H9 (cell line): ENCODE data around the gene DOCK2. TPM values are rescaled to one million over a fixed set of nuclear protein-coding genes. Genes with fewer than 3 reads are reported as not detected.

Experiments
- DNase-seq: peaks from one replicate; pipeline ENCODE4 v3.0.0-alpha.2; 2017
- H2AFZ ChIP-seq: one replicate; pipeline ENCODE4 v1.6.1; 2013; ENCODE audit warnings: mild to moderate bottlenecking, low read length, control low read depth, moderate library complexity
- H2AK5ac ChIP-seq: 2 replicates; pipeline ENCODE4 v1.6.1; 2013; ENCODE audit warnings: low read length, control low read depth, mixed read lengths; ENCODE audit not compliant: insufficient read length
- H2BK120ac ChIP-seq: one replicate; pipeline ENCODE4 v1.6.1; 2013; ENCODE audit warnings: low read depth, mild to moderate bottlenecking, low read length, control low read depth, inconsistent platforms; ENCODE audit not compliant: poor library complexity, severe bottlenecking
- H2BK12ac ChIP-seq: 2 replicates; pipeline ENCODE4 v1.6.1; 2013; ENCODE audit warnings: low read length, control low read depth, mixed read lengths, low read depth; ENCODE audit not compliant: insufficient read length
- H2BK15ac ChIP-seq: 2 replicates; pipeline ENCODE4 v1.6.1; 2013; ENCODE audit warnings: low read depth, low read length, control low read depth
- H2BK20ac ChIP-seq: one replicate; pipeline ENCODE4 v1.6.1; 2013; ENCODE audit warnings: low read depth, mild to moderate bottlenecking, low read length, control low read depth, inconsistent platforms; ENCODE audit not compliant: poor library complexity, severe bottlenecking
- H2BK5ac ChIP-seq: 2 replicates; pipeline ENCODE4 v1.6.1; 2013; ENCODE audit warnings: low read length, control low read depth, mixed read lengths; ENCODE audit not compliant: insufficient read length
- H3K14ac ChIP-seq: 2 replicates; pipeline ENCODE4 v1.6.1; 2013; ENCODE audit warnings: low read length, control low read depth; ENCODE audit not compliant: insufficient read depth
- H3K18ac ChIP-seq: 2 replicates; pipeline ENCODE4 v1.6.1; 2013; ENCODE audit warnings: low read depth, mild to moderate bottlenecking, mixed read lengths, low read length, control low read depth; ENCODE audit not compliant: insufficient read length
- H3K23ac ChIP-seq: 2 replicates; pipeline ENCODE4 v1.6.1; 2013; ENCODE audit warnings: low read length, control low read depth, mixed read lengths, low read depth; ENCODE audit not compliant: insufficient read length
- H3K23me2 ChIP-seq: 2 replicates; pipeline ENCODE4 v1.6.1; 2013; ENCODE audit warnings: low read depth, mild to moderate bottlenecking, mixed read lengths, low read length, control low read depth; ENCODE audit not compliant: insufficient read length, poor library complexity, severe bottlenecking
- H3K27ac ChIP-seq: 2 replicates; pipeline ENCODE4 v1.5.1; 2013; ENCODE audit warnings: low read length, control low read depth, mixed read lengths, low read depth; ENCODE audit not compliant: insufficient read length
- H3K27me3 ChIP-seq: 2 replicates; pipeline ENCODE4 v1.6.1; 2013; ENCODE audit warnings: low read length, control low read depth, inconsistent platforms; ENCODE audit not compliant: insufficient read depth
- H3K4ac ChIP-seq: 2 replicates; pipeline ENCODE4 v1.6.1; 2013; ENCODE audit warnings: low read depth, mild to moderate bottlenecking, control low read depth, inconsistent platforms, low read length, moderate library complexity
- H3K4me1 ChIP-seq: 2 replicates; pipeline ENCODE4 v1.6.1; 2013; ENCODE audit warnings: low read length, control low read depth, inconsistent platforms; ENCODE audit not compliant: insufficient read depth
- H3K4me2 ChIP-seq: 2 replicates; pipeline ENCODE4 v1.6.1; 2013; ENCODE audit warnings: low read length, control low read depth, mixed read lengths; ENCODE audit not compliant: insufficient read length, insufficient read depth
- H3K56ac ChIP-seq: 2 replicates; pipeline ENCODE4 v1.6.1; 2013; ENCODE audit warnings: low read depth, mild to moderate bottlenecking, mixed read lengths, low read length, control low read depth; ENCODE audit not compliant: insufficient read length
- H3K79me1 ChIP-seq: 2 replicates; pipeline ENCODE4 v1.6.1; 2013; ENCODE audit warnings: low read depth, mild to moderate bottlenecking, moderate library complexity, low read length, control low read depth, inconsistent platforms; ENCODE audit not compliant: insufficient read depth, poor library complexity, severe bottlenecking
- H3K79me2 ChIP-seq: 2 replicates; pipeline ENCODE4 v1.6.1; 2013; ENCODE audit warnings: low read length, control low read depth, inconsistent platforms; ENCODE audit not compliant: insufficient read depth
- H3K9ac ChIP-seq: 2 replicates; pipeline ENCODE4 v1.6.1; 2013; ENCODE audit warnings: low read length, control low read depth, mixed read lengths; ENCODE audit not compliant: insufficient read length; ENCODE audit errors: extremely low read depth
- H3K9me3 ChIP-seq: one replicate; pipeline ENCODE4 v1.6.1; 2013; ENCODE audit warnings: low read depth, low read length, inconsistent platforms; ENCODE audit not compliant: control insufficient read depth
- H3T11ph ChIP-seq: one replicate; pipeline ENCODE4 v1.6.1; 2013; ENCODE audit warnings: mild to moderate bottlenecking, low read length, control low read depth, inconsistent platforms
- H4K20me1 ChIP-seq: one replicate; pipeline ENCODE4 v1.6.1; 2013; ENCODE audit not compliant: control insufficient read depth, insufficient read length, insufficient read depth
- H4K5ac ChIP-seq: 2 replicates; pipeline ENCODE4 v1.6.1; 2013; ENCODE audit warnings: low read depth, mild to moderate bottlenecking, mixed read lengths, low read length, control low read depth; ENCODE audit not compliant: insufficient read length
- H4K8ac ChIP-seq: replicated peaks from 2 replicates; pipeline ENCODE4 v1.6.1; 2013; ENCODE audit warnings: low read length, control low read depth, mixed read lengths, low read depth; ENCODE audit not compliant: insufficient read length
- H4K91ac ChIP-seq: 2 replicates; pipeline ENCODE4 v1.6.1; 2013; ENCODE audit warnings: low read depth, mild to moderate bottlenecking, moderate library complexity, mixed read lengths, low read length, control low read depth; ENCODE audit not compliant: insufficient read length
- H3K27ac Mint-ChIP-seq, 3 experiments: 2 replicates in 2 of 3; 3 replicates in 1 of 3; pipeline ENCODE4 v1.8.0; 2020 to 2021; ENCODE audit warnings: mixed read lengths in 3 of 3, mild to moderate bottlenecking in 1 of 3, moderate library complexity in 1 of 3
- H3K27me3 Mint-ChIP-seq: 2 replicates; pipeline ENCODE4 v1.8.0; 2021; ENCODE audit warnings: low read depth, mild to moderate bottlenecking, moderate library complexity, mixed read lengths
- H3K36me3 Mint-ChIP-seq, 3 experiments: 2 replicates in 2 of 3; 3 replicates in 1 of 3; pipeline ENCODE4 v1.8.0; 2020 to 2021; ENCODE audit warnings: low read depth in 3 of 3, mixed read lengths in 3 of 3; ENCODE audit not compliant: insufficient read depth in 1 of 3
- H3K4me1 Mint-ChIP-seq, 2 experiments: 2 replicates each; pipeline ENCODE4 v1.8.0; 2020; ENCODE audit warnings: mixed read lengths in 2 of 2
- H3K4me3 Mint-ChIP-seq, 2 experiments: 2 replicates in 1 of 2; 3 replicates in 1 of 2; pipeline ENCODE4 v1.8.0; 2020 to 2021; ENCODE audit warnings: mild to moderate bottlenecking in 2 of 2, mixed read lengths in 2 of 2, moderate library complexity in 1 of 2
- H3K9me3 Mint-ChIP-seq, 2 experiments: 2 replicates in 1 of 2; 3 replicates in 1 of 2; pipeline ENCODE4 v1.8.0; 2020; ENCODE audit warnings: mild to moderate bottlenecking in 2 of 2, mixed read lengths in 2 of 2, moderate library complexity in 1 of 2
- CTCF ChIP-seq: fragments of 200-600 bp; sonication (generic); conservative IDR thresholded peaks from 3 replicates; pipeline ENCODE4 v1.8.0; 2021; ENCODE audit warnings: antibody characterized with exemption, mild to moderate bottlenecking
- WGBS: extraction: QIAGEN DNeasy Blood & Tissue Kit; methylation state at CpG from one replicate; pipeline ENCODE4 v1.1.7; 2013; ENCODE audit warnings: missing lambda C conversion rate, low lambda C conversion rate, mixed read lengths; ENCODE audit not compliant: insufficient read length; ENCODE audit errors: extremely low coverage; 5-methylcytosine and 5-hydroxymethylcytosine counted together
- total RNA-seq: library from RNA; stranded (reverse); gene quantifications from 2 replicates; pipeline ENCODE4 v1.2.1, GENCODE V29; 2021

Gene DOCK2
- total RNA-seq, 1 experiment from 2014 or later, result 7.8 TPM

GRCh38 chr5:169607882-169608281 is 29.2 kb upstream of the DOCK2 start:
- no CpG with 5 or more reads among the region's 2 CpGs for WGBS
- H3K9me3 Mint-ChIP-seq, result peaks cover 9 to 13% of the 10 kb centered on the region in 2 experiments; a peak in 4 of 5 replicates
- Histone ChIP-seq H3K18ac (no peak overlapping the region), H2BK20ac (no peak overlapping the region), H3K79me2 (no peaks in the 10 kb centered on the region), H3K79me1 (no peaks in the 10 kb centered on the region), H2BK5ac (no peak overlapping the region), H3K4me2 (no peak overlapping the region), H2BK120ac (no peak overlapping the region), H3K27me3 (no peaks in the 10 kb centered on the region), H3T11ph (no peak overlapping the region), H3K23ac (no peak overlapping the region), H3K27ac (no peak overlapping the region), H2BK15ac (no peak overlapping the region), H4K20me1 (no peaks in the 10 kb centered on the region), H3K4ac (no peak overlapping the region), H3K4me1 (no peaks in the 10 kb centered on the region), H3K9me3 (no peaks in the 10 kb centered on the region), H2AFZ (no peak overlapping the region), H2BK12ac (no peak overlapping the region), H2AK5ac (no peak overlapping the region), H4K91ac (no peak overlapping the region), H4K5ac (no peak overlapping the region), H3K14ac (no peak overlapping the region), H4K8ac (no peak overlapping the region), H3K23me2 (no peaks in the 10 kb centered on the region), H3K9ac (no peak overlapping the region), H3K56ac (no peak overlapping the region)
- no peak overlapping the region for H3K27ac Mint-ChIP-seq
- H3K4me3 Mint-ChIP-seq, result no peak overlapping the region
- no peak for TF ChIP-seq CTCF
- H3K4me1 Mint-ChIP-seq, result no peaks in the 10 kb centered on the region; a peak in 1 of 4 replicates
- peaks cover 0 to 19% (median 7%) of the 10 kb centered on the region in 3 experiments; a peak in 5 of 7 replicates for H3K36me3 Mint-ChIP-seq
- no peak for DNase-seq
- peaks cover 1% of the 10 kb centered on the region; the same call in 1 of the 2 replicates for H3K27me3 Mint-ChIP-seq
